HEK293 (cell line): ENCODE data around the gene RNF223.

Source experiments
- EGR2 ChIP-seq: fragments of 450-650 bp; formaldehyde crosslinking; IDR thresholded peaks from 2 replicates; pipeline ENCODE4 v1.5.1; 2016; ENCODE audit warnings: low read depth, missing biosample characterization, missing genetic modification characterization
- GLIS2 ChIP-seq: fragments of 450-650 bp; formaldehyde crosslinking; IDR thresholded peaks from 2 replicates; pipeline ENCODE4 v1.5.1; 2016; ENCODE audit warnings: missing biosample characterization, missing genetic modification characterization
- HIC1 ChIP-seq: fragments of 450-650 bp; formaldehyde crosslinking; IDR thresholded peaks from 2 replicates; pipeline ENCODE4 v1.5.1; 2016; ENCODE audit warnings: missing biosample characterization, missing genetic modification characterization
- HOXC10 ChIP-seq: sonication (generic); formaldehyde crosslinking; IDR thresholded peaks from 2 replicates; pipeline ENCODE4 v1.8.1; 2023; ENCODE audit warnings: mild to moderate bottlenecking, missing genetic modification reagents
- INSM2 ChIP-seq: fragments of 450-650 bp; formaldehyde crosslinking; IDR thresholded peaks from 2 replicates; pipeline ENCODE4 v1.5.1; 2016; ENCODE audit warnings: missing biosample characterization, missing genetic modification characterization
- KLF7 ChIP-seq: fragments of 450-650 bp; formaldehyde crosslinking; IDR thresholded peaks from 2 replicates; pipeline ENCODE4 v1.5.1; 2016; ENCODE audit warnings: missing biosample characterization, missing genetic modification characterization, borderline replicate concordance
- KLF8 ChIP-seq: fragments of 450-650 bp; formaldehyde crosslinking; IDR thresholded peaks from 2 replicates; pipeline ENCODE4 v1.5.1; 2016; ENCODE audit warnings: missing biosample characterization, missing genetic modification characterization
- MEIS1 ChIP-seq: sonication (generic); formaldehyde crosslinking; IDR thresholded peaks from 2 replicates; pipeline ENCODE4 v1.8.1; 2022; ENCODE audit warnings: missing genetic modification reagents, mild to moderate bottlenecking, borderline replicate concordance
- MZF1 ChIP-seq: fragments of 450-650 bp; formaldehyde crosslinking; IDR thresholded peaks from 2 replicates; pipeline ENCODE4 v1.5.1; 2017; ENCODE audit warnings: missing biosample characterization, missing genetic modification characterization, borderline replicate concordance
- OSR2 ChIP-seq: fragments of 450-650 bp; formaldehyde crosslinking; IDR thresholded peaks from 2 replicates; pipeline ENCODE4 v1.5.1; 2016; ENCODE audit warnings: missing biosample characterization, missing genetic modification characterization
- PRDM10 ChIP-seq: fragments of 450-650 bp; formaldehyde crosslinking; IDR thresholded peaks from 2 replicates; pipeline ENCODE4 v1.5.1; 2016; ENCODE audit warnings: missing biosample characterization, missing genetic modification characterization
- PRDM2 ChIP-seq: fragments of 450-650 bp; formaldehyde crosslinking; IDR thresholded peaks from 2 replicates; pipeline ENCODE4 v1.5.1; 2016; ENCODE audit warnings: missing biosample characterization, missing genetic modification characterization, borderline replicate concordance
- SP2 ChIP-seq: fragments of 450-650 bp; formaldehyde crosslinking; IDR thresholded peaks from 2 replicates; pipeline ENCODE4 v1.5.1; 2016; ENCODE audit warnings: missing biosample characterization, missing genetic modification characterization
- ZBTB10 ChIP-seq: fragments of 450-650 bp; formaldehyde crosslinking; IDR thresholded peaks from 2 replicates; pipeline ENCODE4 v1.5.1; 2016; ENCODE audit warnings: missing biosample characterization, missing genetic modification characterization
- ZEB2 ChIP-seq: fragments of 450-650 bp; formaldehyde crosslinking; IDR thresholded peaks from 2 replicates; pipeline ENCODE4 v1.5.1; 2016; ENCODE audit warnings: missing biosample characterization, missing genetic modification characterization
- ZNF138 ChIP-seq: fragments of 450-650 bp; formaldehyde crosslinking; IDR thresholded peaks from 2 replicates; pipeline ENCODE4 v1.5.1; 2016; ENCODE audit warnings: missing biosample characterization, missing genetic modification characterization, borderline replicate concordance
- ZNF169 ChIP-seq: fragments of 450-650 bp; formaldehyde crosslinking; IDR thresholded peaks from 2 replicates; pipeline ENCODE4 v1.5.1; 2016; ENCODE audit warnings: missing biosample characterization, missing genetic modification characterization
- ZNF239 ChIP-seq: fragments of 450-650 bp; formaldehyde crosslinking; IDR thresholded peaks from 2 replicates; pipeline ENCODE4 v1.5.1; 2016; ENCODE audit warnings: missing biosample characterization, missing genetic modification characterization
- ZNF292 ChIP-seq: fragments of 450-650 bp; formaldehyde crosslinking; IDR thresholded peaks from 2 replicates; pipeline ENCODE4 v1.5.1; 2016; ENCODE audit warnings: low read depth, missing biosample characterization, missing genetic modification characterization, borderline replicate concordance
- ZNF366 ChIP-seq: fragments of 450-650 bp; formaldehyde crosslinking; conservative IDR thresholded peaks from 2 replicates; pipeline ENCODE4 v1.5.1; 2016; ENCODE audit warnings: missing biosample characterization, missing genetic modification characterization
- ZNF600 ChIP-seq: fragments of 450-650 bp; formaldehyde crosslinking; IDR thresholded peaks from 2 replicates; pipeline ENCODE4 v1.5.1; 2016; ENCODE audit warnings: missing biosample characterization, missing genetic modification characterization
- ZNF747 ChIP-seq: fragments of 450-650 bp; formaldehyde crosslinking; IDR thresholded peaks from 2 replicates; pipeline ENCODE4 v1.5.1; 2016; ENCODE audit warnings: missing biosample characterization, missing genetic modification characterization
- ZNF843 ChIP-seq: fragments of 450-650 bp; formaldehyde crosslinking; IDR thresholded peaks from 2 replicates; pipeline ENCODE4 v1.5.1; 2016; ENCODE audit warnings: missing biosample characterization, missing genetic modification characterization

RNF223 gene

GRCh38 chr1:1059494-1060280, 14.4 kb downstream of the RNF223 start (continued):
- TF ChIP-seq PRDM2 (tag by site-specific recombination) (no peak), SP2 (tag by site-specific recombination) (no peak), KLF7 (tag by site-specific recombination) (0 out of 2 replicates have a peak, but pooled peaks have one; percentile 46), ZNF843 (tag by site-specific recombination) (no peak), ZNF292 (tag by site-specific recombination) (no peak), ZNF169 (tag by site-specific recombination) (no peak), KLF8 (tag by site-specific recombination) (peak; percentile 65; the same call in 1 of the 2 replicates), ZNF747 (tag by site-specific recombination) (no peak), OSR2 (no peak), EGR2 (no peak), ZEB2 (tag by site-specific recombination) (peak; percentile 10; the same call in 1 of the 2 replicates), HIC1 (tag by site-specific recombination) (no peak), MEIS1 (CRISPR knock-in tag) (no peak), GLIS2 (tag by site-specific recombination) (peak; percentile 12; the same call in 1 of the 2 replicates), MZF1 (tag by site-specific recombination) (no peak), ZNF138 (no peak), HOXC10 (CRISPR knock-in tag) (no peak), ZBTB10 (tag by site-specific recombination) (peak; percentile 36; the same call in 1 of the 2 replicates), PRDM10 (tag by site-specific recombination) (no peak), ZNF239 (tag by site-specific recombination) (no peak), ZNF600 (tag by site-specific recombination) (peak; percentile 71), ZNF366 (no peak), INSM2 (no peak)
